Mesodermal cell (in vitro differentiated cells): ENCODE results near the gene ZNF853.
A peak's percentile ranks its signal among the peaks of the same experiment; 100 is the strongest.

ENCODE experiments used
- H3K27ac ChIP-seq: 2 replicates; pipeline ENCODE4 v1.7.0; 2013; ENCODE audit warnings: mild to moderate bottlenecking, low read depth, low read length, moderate library complexity; ENCODE audit not compliant: severe bottlenecking
- H3K36me3 ChIP-seq: 2 replicates; pipeline ENCODE4 v1.7.1; 2013; ENCODE audit warnings: mild to moderate bottlenecking, low read length, moderate library complexity; ENCODE audit not compliant: control insufficient read depth, insufficient read depth
- H3K4me1 ChIP-seq: one replicate; pipeline ENCODE4 v1.7.1; 2013; ENCODE audit warnings: mild to moderate bottlenecking, low read length; ENCODE audit not compliant: insufficient read depth, control insufficient read depth, poor library complexity, severe bottlenecking
- H3K4me3 ChIP-seq: 2 replicates; pipeline ENCODE4 v1.7.0; 2013; ENCODE audit warnings: low read length, control low read depth, mild to moderate bottlenecking; ENCODE audit not compliant: insufficient read depth, poor library complexity, severe bottlenecking; ENCODE audit errors: extremely low read depth
- H3K9me3 ChIP-seq: 2 replicates; pipeline ENCODE4 v1.7.1; 2013; ENCODE audit warnings: mild to moderate bottlenecking, low read length, moderate library complexity; ENCODE audit not compliant: control insufficient read depth
- WGBS, 2 experiments: methylation state at CpG; one replicate each; pipeline ENCODE4 v1.1.5; 2013; ENCODE audit warnings: missing lambda C conversion rate in 2 of 2; ENCODE audit not compliant: insufficient coverage in 2 of 2; 5-methylcytosine and 5-hydroxymethylcytosine counted together

ZNF853 gene

GRCh38 chr7:6608081-6608480 is 7.3 kb upstream of the ZNF853 start:
- H3K4me3 ChIP-seq: no peak overlapping the region
- H3K9me3 ChIP-seq: no peaks in the 10 kb centered on the region
- no peaks in the 10 kb centered on the region for H3K4me1 ChIP-seq
- peaks cover 43% of the 10 kb centered on the region for H3K36me3 ChIP-seq
- H3K27ac ChIP-seq: no peak overlapping the region
- WGBS, 2 experiments: 95 to 96% methylated on average over 23 to 25 of the region's 27 CpGs

GRCh38 chr7:6608794-6609193 is 6.6 kb upstream of the ZNF853 start:
- WGBS, 2 experiments: 93 to 95% methylated on average over 11 to 12 of the region's 12 CpGs
- peaks cover 41% of the 10 kb centered on the region for H3K36me3 ChIP-seq

GRCh38 chr7:6612819-6613218 is 2.6 kb upstream of the ZNF853 start:
- H3K27ac ChIP-seq: no peak overlapping the region
- H3K36me3 ChIP-seq: peaks cover 15% of the 10 kb centered on the region
- no peaks in the 10 kb centered on the region for H3K9me3 ChIP-seq
- H3K4me1 ChIP-seq: no peaks in the 10 kb centered on the region
- 90 to 94% methylated on average over 5 to 6 of the region's 7 CpGs for WGBS, 2 experiments
- no peak overlapping the region for H3K4me3 ChIP-seq

More at GRCh38 chr7:6608794-6609193, 6.6 kb upstream of the ZNF853 start:
- H3K4me3 ChIP-seq: no peak overlapping the region
- no peaks in the 10 kb centered on the region for H3K4me1 ChIP-seq
- H3K9me3 ChIP-seq: no peaks in the 10 kb centered on the region
- no peak overlapping the region for H3K27ac ChIP-seq

GRCh38 chr7:6613706-6614105 is 1.7 kb upstream of the ZNF853 start:
- no peaks in the 10 kb centered on the region for H3K4me1 ChIP-seq
- peaks cover 7% of the 10 kb centered on the region for H3K36me3 ChIP-seq
- 53 to 73% methylated on average over 2 of the region's 2 CpGs for WGBS, 2 experiments
- no peak overlapping the region for H3K4me3 ChIP-seq
- no peaks in the 10 kb centered on the region for H3K9me3 ChIP-seq
- H3K27ac ChIP-seq: no peak overlapping the region

- WGBS, 2 experiments: 11 to 14% methylated on average over 28 to 47 of the region's 63 CpGs
Measured at GRCh38 chr7:6615723-6616555, 529 bp downstream of the ZNF853 start.

GRCh38 chr7:6616854-6617643 is 1.6 kb downstream of the ZNF853 start:
- H3K4me3 ChIP-seq: no peak overlapping the region
- 94 to 95% methylated on average over 18 to 19 of the region's 20 CpGs for WGBS, 2 experiments
- no peaks in the 10 kb centered on the region for H3K9me3 ChIP-seq
- H3K4me1 ChIP-seq: no peaks in the 10 kb centered on the region
- no peak overlapping the region for H3K27ac ChIP-seq
- peaks cover 18% of the 10 kb centered on the region for H3K36me3 ChIP-seq

More at GRCh38 chr7:6615723-6616555, 529 bp downstream of the ZNF853 start:
- H3K4me1 ChIP-seq: no peaks in the 10 kb centered on the region
- no peak overlapping the region for H3K27ac ChIP-seq
- no peaks in the 10 kb centered on the region for H3K9me3 ChIP-seq
- H3K36me3 ChIP-seq: peaks cover 8% of the 10 kb centered on the region
- H3K4me3 ChIP-seq: peak overlapping the region; percentile 51

- H3K27ac ChIP-seq: no peak overlapping the region
- no peaks in the 10 kb centered on the region for H3K4me1 ChIP-seq
- WGBS, 2 experiments: 80 to 100% methylated on average over 1 of the region's 4 CpGs
- H3K36me3 ChIP-seq: peaks cover 20% of the 10 kb centered on the region
- no peaks in the 10 kb centered on the region for H3K9me3 ChIP-seq
- H3K4me3 ChIP-seq: no peak overlapping the region
Measured at GRCh38 chr7:6618621-6619020, 3.2 kb downstream of the ZNF853 start.

GRCh38 chr7:6619961-6620360 is 4.6 kb downstream of the ZNF853 start:
- WGBS, 2 experiments: 100% methylated on average over 1 to 2 of the region's 3 CpGs
- H3K4me3 ChIP-seq: no peak overlapping the region
- peaks cover 25% of the 10 kb centered on the region for H3K36me3 ChIP-seq
- H3K4me1 ChIP-seq: no peaks in the 10 kb centered on the region
- H3K9me3 ChIP-seq: no peaks in the 10 kb centered on the region
- H3K27ac ChIP-seq: no peak overlapping the region

- Histone ChIP-seq H3K4me1 (no peaks in the 10 kb centered on the region), H3K9me3 (no peaks in the 10 kb centered on the region), H3K27ac (no peak overlapping the region), H3K4me3 (no peak overlapping the region), H3K36me3 (peaks cover 25% of the 10 kb centered on the region)
- 92 to 97% methylated on average over 18 to 20 of the region's 20 CpGs for WGBS, 2 experiments
Measured at GRCh38 chr7:6621195-6622133, 6.1 kb downstream of the ZNF853 start.

- no peaks in the 10 kb centered on the region for H3K9me3 ChIP-seq
- peaks cover 25% of the 10 kb centered on the region for H3K36me3 ChIP-seq
- H3K27ac ChIP-seq: no peak overlapping the region
- WGBS, 2 experiments: 97 to 98% methylated on average over 65 to 66 of the region's 67 CpGs
- H3K4me1 ChIP-seq: no peaks in the 10 kb centered on the region
- H3K4me3 ChIP-seq: no peak overlapping the region
Measured at GRCh38 chr7:6622134-6622710, 6.8 kb downstream of the ZNF853 start.
